ENCODE results near the gene GUCY1A2. TPM values are rescaled to one million over a fixed set of nuclear protein-coding genes. Genes with fewer than 3 reads are reported as not detected.

GUCY1A2 gene
- total RNA-seq, 1 experiment from 2014 or later, result not detected

- H3K4me2 ChIP-seq (ENCODE audit: low read length), result no peak overlapping the region
- no peak overlapping the region for H3K4me3 ChIP-seq (ENCODE audit: low read length)
- POLR2A ChIA-PET (ENCODE audit: unreplicated experiment), result no interaction called here
- no peak overlapping the region for H3K27ac ChIP-seq (ENCODE audit: low read length)
- intact Hi-C loops (cut with micrococcal nuclease), result no loop called here
- H4K20me1 ChIP-seq (ENCODE audit: low read length), result no peaks in the 10 kb centered on the region
- no peaks in the 10 kb centered on the region for H3K4me1 ChIP-seq (ENCODE audit: insufficient read depth, low read length)
- no peak for DNase-seq
- no peak for TF ChIP-seq EZH2 (IDR thresholded peaks at IDR 0.05; ENCODE audit: low read length, unreplicated experiment)
- TF ChIP-seq, protein P1, sequence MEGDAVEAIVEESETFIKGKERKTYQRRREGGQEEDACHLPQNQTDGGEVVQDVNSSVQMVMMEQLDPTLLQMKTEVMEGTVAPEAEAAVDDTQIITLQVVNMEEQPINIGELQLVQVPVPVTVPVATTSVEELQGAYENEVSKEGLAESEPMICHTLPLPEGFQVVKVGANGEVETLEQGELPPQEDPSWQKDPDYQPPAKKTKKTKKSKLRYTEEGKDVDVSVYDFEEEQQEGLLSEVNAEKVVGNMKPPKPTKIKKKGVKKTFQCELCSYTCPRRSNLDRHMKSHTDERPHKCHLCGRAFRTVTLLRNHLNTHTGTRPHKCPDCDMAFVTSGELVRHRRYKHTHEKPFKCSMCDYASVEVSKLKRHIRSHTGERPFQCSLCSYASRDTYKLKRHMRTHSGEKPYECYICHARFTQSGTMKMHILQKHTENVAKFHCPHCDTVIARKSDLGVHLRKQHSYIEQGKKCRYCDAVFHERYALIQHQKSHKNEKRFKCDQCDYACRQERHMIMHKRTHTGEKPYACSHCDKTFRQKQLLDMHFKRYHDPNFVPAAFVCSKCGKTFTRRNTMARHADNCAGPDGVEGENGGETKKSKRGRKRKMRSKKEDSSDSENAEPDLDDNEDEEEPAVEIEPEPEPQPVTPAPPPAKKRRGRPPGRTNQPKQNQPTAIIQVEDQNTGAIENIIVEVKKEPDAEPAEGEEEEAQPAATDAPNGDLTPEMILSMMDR (conservative IDR thresholded peaks at IDR 0.05; ENCODE audit: low read depth, low read length), result no peak
- TF ChIP-seq EZH2phosphoT487 (IDR thresholded peaks at IDR 0.05; ENCODE audit: borderline replicate concordance, low read length), result no peak
- no peaks in the 10 kb centered on the region for H3K79me2 ChIP-seq (ENCODE audit: low read length)
- BruUV-seq (replicated peaks), result no TSS peak
- H3K9ac ChIP-seq (ENCODE audit: low read length), result no peak overlapping the region
- no peaks in the 10 kb centered on the region for H3F3A ChIP-seq (ENCODE audit: low read length, unreplicated experiment)
- H3K27me3 ChIP-seq (ENCODE audit: low read length), result peaks cover 18% of the 10 kb centered on the region; the same call in 1 of the 2 replicates
- H2AFZ ChIP-seq (ENCODE audit: low read length), result no peak overlapping the region
- no peaks in the 10 kb centered on the region for H3K9me3 ChIP-seq (ENCODE audit: low read length)
- H3K36me3 ChIP-seq (ENCODE audit: low read depth, low read length), result no peaks in the 10 kb centered on the region
- CTCF ChIA-PET, result no interaction called here
- H3K9me2 ChIP-seq (replicated peaks; ENCODE audit: low read length), result no peaks in the 10 kb centered on the region
- no peak for ATAC-seq
Observed at GRCh38 chr11:106914409-106914808, 103.9 kb downstream of the GUCY1A2 start.

- H3K27me3 ChIP-seq (ENCODE audit: low read length), result peaks cover 22% of the 10 kb centered on the region; the same call in 1 of the 2 replicates
- no TSS peak for BruUV-seq (replicated peaks)
- no peak overlapping the region for H3K27ac ChIP-seq (ENCODE audit: low read length)
- H3K9ac ChIP-seq (ENCODE audit: low read length), result no peak overlapping the region
- DNase-seq, result no peak
- no peaks in the 10 kb centered on the region for H3K79me2 ChIP-seq (ENCODE audit: low read length)
- intact Hi-C loops (cut with micrococcal nuclease), result no loop called here
- H3K4me1 ChIP-seq (ENCODE audit: insufficient read depth, low read length), result no peaks in the 10 kb centered on the region
- H3K36me3 ChIP-seq (ENCODE audit: low read depth, low read length), result no peaks in the 10 kb centered on the region
- no peak for ATAC-seq
- no peak overlapping the region for H2AFZ ChIP-seq (ENCODE audit: low read length)
- no peaks in the 10 kb centered on the region for H4K20me1 ChIP-seq (ENCODE audit: low read length)
- H3F3A ChIP-seq (ENCODE audit: low read length, unreplicated experiment), result no peaks in the 10 kb centered on the region
- CTCF ChIA-PET, result no interaction called here
- POLR2A ChIA-PET (ENCODE audit: unreplicated experiment), result no interaction called here
- H3K9me3 ChIP-seq (ENCODE audit: low read length), result no peaks in the 10 kb centered on the region
- TF ChIP-seq, protein P1 (conservative IDR thresholded peaks at IDR 0.05; ENCODE audit: low read depth, low read length), result no peak
- TF ChIP-seq EZH2 (IDR thresholded peaks at IDR 0.05; ENCODE audit: low read length, unreplicated experiment) (no peak), EZH2phosphoT487 (IDR thresholded peaks at IDR 0.05; ENCODE audit: borderline replicate concordance, low read length) (no peak)
- H3K4me3 ChIP-seq (ENCODE audit: low read length), result no peak overlapping the region
- no peak overlapping the region for H3K4me2 ChIP-seq (ENCODE audit: low read length)
- H3K9me2 ChIP-seq (replicated peaks; ENCODE audit: low read length), result no peaks in the 10 kb centered on the region
Observed at GRCh38 chr11:106913141-106913540, 105.1 kb downstream of the GUCY1A2 start.

DNA sequence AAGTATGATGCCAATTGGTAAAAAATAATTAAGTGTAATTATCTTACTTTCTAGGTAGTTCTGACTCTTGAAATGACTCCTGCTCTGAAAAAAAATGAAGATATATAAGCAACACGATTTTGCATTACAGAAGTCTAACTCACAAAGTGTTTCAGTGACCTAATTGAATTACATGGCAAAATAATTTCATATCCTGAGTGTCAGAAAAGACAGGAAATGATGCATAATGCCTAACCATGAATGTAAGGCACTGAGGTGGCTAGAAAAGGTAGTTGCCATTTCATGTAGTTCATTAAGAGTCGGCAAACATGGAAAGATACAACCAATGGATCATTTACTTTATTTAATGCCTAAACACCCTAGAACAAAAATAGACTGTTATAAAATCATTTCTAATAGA lies 113.5 kb downstream of the GUCY1A2 start:
- no peak for ATAC-seq
- H3K36me3 ChIP-seq (ENCODE audit: low read depth, low read length), result no peaks in the 10 kb centered on the region
- H3F3A ChIP-seq (ENCODE audit: low read length, unreplicated experiment), result no peaks in the 10 kb centered on the region
- intact Hi-C loops (cut with micrococcal nuclease), result no loop called here
- no peaks in the 10 kb centered on the region for H4K20me1 ChIP-seq (ENCODE audit: low read length)
- H3K4me2 ChIP-seq (ENCODE audit: low read length), result no peak overlapping the region
- ChIA-PET CTCF (no interaction called here), POLR2A (ENCODE audit: unreplicated experiment) (no interaction called here)
- no peak for TF ChIP-seq EZH2phosphoT487 (IDR thresholded peaks at IDR 0.05; ENCODE audit: borderline replicate concordance, low read length)
- TF ChIP-seq EZH2 (IDR thresholded peaks at IDR 0.05; ENCODE audit: low read length, unreplicated experiment), result no peak
- TF ChIP-seq, protein P1 (conservative IDR thresholded peaks at IDR 0.05; ENCODE audit: low read depth, low read length), result no peak
- H3K9ac ChIP-seq (ENCODE audit: low read length), result no peak overlapping the region
- DNase-seq, result no peak
- H3K27me3 ChIP-seq (ENCODE audit: low read length), result 0 out of 2 replicates have a peak, but pooled peaks cover 4% of the 10 kb centered on the region
- no peaks in the 10 kb centered on the region for H3K9me3 ChIP-seq (ENCODE audit: low read length)
- no peak overlapping the region for H3K27ac ChIP-seq (ENCODE audit: low read length)
- no TSS peak for BruUV-seq (replicated peaks)
- H3K9me2 ChIP-seq (replicated peaks; ENCODE audit: low read length), result no peaks in the 10 kb centered on the region
- H3K4me1 ChIP-seq (ENCODE audit: insufficient read depth, low read length), result no peaks in the 10 kb centered on the region
- H3K79me2 ChIP-seq (ENCODE audit: low read length), result no peaks in the 10 kb centered on the region
- H3K4me3 ChIP-seq (ENCODE audit: low read length), result no peak overlapping the region
- no peak overlapping the region for H2AFZ ChIP-seq (ENCODE audit: low read length)
